GM18511 (cell line): ENCODE data around the gene ATP1B1.

Experiments used
- ATAC-seq: cut with Tn5 transposase; IDR thresholded peaks from one replicate; pipeline ENCODE4 v1.9.1; 2021; ENCODE audit warnings: mild to moderate bottlenecking, moderate library complexity; ENCODE audit not compliant: unreplicated experiment

The ATP1B1 gene

GRCh38 chr1:169092399-169092798 is 14.1 kb upstream of the ATP1B1 start:
- no peak for ATAC-seq

DNA sequence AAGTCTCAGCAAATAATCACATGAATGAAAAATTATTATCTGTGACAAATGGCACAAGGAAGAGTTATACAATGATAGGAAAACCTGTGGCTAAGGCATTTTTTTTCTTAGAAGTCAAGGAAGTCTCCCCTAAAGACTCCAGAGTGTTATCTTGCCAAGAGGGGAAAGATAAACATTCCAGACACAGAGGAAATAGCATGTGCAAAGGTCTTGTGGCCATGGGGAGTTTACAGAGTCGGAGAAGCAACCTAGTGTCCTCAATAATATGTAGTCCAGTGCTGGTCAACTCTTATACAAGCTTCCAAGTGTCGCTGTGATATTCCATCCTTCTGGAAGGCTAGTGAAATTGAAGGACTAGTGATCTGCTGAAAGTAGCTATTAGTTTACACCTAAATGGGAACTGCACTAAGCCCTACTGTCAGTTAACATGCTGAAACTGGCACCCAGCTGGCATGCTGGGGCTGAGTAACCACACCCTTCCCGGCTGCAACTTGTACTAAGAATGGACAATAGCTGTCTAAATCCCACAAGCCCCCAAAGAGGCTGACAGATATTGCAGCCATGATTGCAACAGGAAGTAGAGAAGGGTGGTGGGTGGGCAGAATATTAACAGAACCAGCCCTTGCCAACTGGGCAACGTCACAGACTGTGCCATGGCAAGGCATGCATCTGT is 11.5 kb upstream of the ATP1B1 start:
- ATAC-seq: no peak

DNA sequence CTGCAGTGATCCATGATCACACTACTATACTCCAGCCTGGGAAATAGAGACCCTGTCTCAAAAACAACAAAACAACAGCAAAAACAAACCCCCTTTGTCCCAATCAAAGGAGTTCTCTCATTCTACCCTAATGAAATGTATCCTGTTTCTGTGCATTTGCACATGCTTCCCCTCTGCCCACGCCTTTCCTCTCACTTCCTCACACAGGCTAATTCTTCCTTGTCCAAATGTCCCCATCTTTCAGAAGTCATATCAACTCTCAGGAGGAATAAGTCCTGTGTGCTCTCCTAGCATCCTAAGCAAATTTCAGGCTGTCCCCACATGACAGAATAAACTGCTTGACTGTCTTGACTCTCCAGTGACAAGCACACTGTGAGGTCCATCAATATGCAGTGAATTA is 8.1 kb upstream of the ATP1B1 start:
- ATAC-seq: no peak

DNA sequence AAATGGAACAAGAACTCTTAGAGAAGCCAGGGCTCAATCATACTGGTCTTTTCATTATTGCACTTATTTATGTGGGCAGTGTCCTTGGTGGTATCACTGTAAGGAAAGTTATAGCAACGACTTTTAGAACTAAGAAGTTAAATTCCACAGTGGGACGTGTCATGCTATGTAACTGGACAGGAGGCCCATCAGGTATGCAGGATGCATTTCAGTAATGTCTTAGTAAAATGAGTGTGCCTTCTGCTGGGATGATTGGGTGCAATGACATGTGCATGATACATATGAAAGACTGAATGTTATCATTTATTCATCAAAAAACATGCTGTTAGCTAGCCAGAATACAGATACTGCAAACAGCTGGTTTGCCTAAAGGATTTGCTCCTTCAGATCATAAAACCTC is 6.9 kb upstream of the ATP1B1 start:
- ATAC-seq: no peak

DNA sequence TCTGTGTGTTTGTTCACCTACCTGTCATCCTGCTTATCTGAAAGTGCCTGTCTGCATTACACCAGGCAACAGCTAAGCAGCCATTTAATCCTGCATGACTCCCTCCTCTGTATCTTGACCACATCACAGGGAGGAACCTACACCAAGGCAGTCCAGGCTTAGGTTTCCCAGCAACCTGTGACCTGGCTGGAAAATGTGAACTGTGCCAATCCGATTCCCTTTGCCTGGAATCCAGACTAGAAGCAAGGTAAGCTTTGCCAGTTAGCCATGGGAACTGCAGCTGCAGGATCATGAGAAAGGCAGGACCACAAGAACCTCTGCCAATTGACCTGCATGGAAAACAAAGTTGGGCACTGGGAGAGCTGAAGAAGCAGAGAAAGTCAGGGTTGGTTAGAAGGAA is 6.3 kb upstream of the ATP1B1 start:
- ATAC-seq: no peak

GRCh38 chr1:169100651-169101088 is 5.8 kb upstream of the ATP1B1 start:
- no peak for ATAC-seq

DNA sequence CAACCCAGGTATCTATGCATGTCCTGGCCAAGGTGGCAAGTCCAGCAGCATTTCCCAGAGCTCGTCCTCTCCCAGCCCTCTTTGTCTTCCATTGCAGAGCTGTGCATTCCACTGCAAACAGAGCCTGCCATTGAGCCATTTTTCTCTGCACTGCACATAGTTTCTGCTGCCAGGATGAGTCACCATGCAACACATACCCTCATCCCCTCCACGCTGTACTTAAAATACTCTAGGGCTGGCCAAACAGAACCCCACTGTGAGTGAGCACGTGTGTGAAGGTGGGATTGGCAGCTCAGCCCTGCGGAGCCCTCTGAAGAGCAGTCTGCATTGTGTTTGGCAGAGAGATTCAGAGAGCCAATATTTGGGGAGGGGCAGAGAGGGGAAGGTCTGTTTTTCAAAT is 3.9 kb upstream of the ATP1B1 start:
- no peak for ATAC-seq

DNA sequence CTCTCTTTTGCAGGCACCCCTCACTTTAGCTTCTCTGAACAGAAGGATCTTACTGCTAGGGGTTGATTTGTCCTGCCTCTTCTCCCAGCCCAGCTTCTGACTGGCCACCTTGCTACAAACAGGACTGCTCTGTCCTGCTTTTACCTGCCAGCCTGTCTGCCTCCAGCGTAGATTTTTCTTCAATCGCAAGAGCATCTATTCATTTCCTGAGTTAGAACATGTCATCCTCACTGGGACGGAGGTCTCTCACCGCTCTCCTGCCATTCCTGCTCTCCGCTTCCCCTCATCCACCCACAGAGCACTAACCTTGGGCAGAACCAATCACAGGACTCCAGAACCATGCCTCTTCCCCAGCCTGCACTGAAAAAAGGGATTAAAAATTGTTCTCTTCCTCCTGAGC is 3.5 kb upstream of the ATP1B1 start:
- ATAC-seq: no peak

DNA sequence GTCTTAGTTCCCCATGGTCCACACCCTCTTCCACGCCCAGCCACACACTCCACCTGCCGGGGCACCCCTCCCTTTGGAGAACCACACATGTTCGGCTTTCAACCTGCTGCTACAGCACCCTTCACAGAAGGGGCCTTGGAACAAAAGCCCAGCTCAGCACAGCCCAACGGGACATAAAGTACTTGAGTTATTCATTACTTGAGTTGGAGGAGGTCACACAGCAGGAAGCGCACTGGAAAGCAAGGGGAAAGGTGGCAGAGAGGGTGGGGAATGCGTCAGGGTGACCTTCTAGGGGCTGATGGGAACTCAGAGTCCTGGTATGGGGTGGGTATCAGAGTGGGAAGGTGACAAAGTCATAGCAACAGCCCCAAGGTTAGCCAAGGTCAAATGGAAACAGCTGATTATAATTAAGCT is 3.0 kb upstream of the ATP1B1 start:
- no peak for ATAC-seq

DNA sequence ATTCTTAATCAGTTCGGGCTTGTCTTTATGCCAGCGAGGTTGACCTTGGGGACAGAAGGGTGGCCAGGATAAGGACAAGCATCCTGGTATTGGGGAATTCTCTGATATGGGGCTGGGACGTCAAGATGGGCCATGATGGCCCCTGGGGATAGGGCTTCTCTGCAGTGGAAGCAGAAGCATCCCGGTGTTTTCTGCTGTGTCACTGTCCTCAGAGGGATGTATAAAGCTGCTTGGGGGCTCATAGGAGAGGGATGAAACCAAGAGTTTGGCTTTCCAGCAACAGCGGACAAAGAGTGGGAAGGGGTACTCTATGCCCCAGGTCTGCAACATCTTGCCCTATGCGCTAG is 1.4 kb upstream of the ATP1B1 start:
- no peak for ATAC-seq

DNA sequence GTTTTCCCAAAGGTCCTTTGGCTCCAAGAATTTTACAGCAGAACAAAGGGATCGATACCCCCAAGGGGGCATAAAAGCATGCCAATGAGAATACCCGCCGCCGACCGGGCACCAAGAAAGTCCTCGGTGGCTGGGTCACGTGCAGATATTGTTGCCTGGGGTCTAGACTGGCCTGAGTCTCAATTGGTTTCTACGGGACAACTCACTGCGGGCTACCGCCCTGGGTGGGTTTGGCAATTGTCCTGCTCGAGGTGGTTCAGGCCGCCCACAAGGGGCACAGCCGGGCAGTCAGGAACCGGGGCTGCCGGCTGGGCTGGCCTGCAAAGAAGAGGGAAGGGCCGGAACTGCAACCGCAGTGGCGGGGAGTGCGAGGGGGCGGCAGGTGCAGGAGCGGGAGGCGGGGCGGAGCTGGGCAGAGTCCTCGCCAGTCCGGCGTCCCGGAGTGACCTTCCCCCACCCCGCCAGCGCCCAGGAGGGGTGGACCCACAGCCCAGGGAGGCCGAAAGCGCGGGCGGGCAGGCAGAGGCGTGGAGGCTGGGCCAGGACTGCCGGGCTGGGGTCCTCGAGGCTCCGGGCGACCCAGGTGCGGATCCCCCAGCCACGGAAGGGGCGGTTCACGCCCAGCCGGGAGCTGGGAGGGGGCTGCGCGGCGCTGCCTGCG is 926 bp upstream of the ATP1B1 start:
- peak; percentile 42 for ATAC-seq

DNA sequence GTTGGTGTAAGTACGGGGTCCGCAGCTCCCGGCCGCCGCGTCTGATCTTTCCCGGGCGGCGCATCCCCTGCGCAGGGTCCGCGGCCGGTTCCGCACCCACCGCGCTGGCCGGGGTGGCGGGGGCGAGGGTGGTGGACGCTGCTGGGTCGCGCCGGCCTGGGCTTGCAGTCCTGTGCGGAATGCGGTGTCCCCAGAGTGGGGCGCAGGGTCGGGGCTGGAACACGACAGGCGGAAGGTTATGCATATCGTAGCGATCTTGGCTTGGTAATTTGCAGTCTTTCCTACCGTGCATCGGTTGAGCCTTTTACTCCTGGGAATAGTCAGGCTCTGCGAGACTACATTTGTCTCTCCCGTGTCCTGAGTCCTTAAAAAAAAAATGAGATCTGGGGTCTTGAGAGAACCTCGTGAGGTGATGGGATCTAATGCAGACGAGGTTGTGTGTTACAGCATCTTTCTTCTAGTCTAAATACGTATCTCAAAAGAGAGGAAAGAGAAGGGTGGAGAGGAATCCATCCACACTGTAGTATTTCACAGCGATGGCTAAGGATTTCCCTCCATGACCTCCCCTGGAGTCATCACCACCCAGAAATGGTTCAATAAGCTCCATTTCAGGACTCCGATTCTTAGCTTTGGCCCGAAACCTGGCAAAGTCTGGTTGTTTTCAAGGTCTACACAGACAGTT is 572 bp downstream of the ATP1B1 start:
- no peak for ATAC-seq

- ATAC-seq: no peak
Observed at GRCh38 chr1:169107603-169108208, 1.2 kb downstream of the ATP1B1 start.

- ATAC-seq: no peak
Observed at GRCh38 chr1:169108223-169108622, 1.7 kb downstream of the ATP1B1 start.

DNA sequence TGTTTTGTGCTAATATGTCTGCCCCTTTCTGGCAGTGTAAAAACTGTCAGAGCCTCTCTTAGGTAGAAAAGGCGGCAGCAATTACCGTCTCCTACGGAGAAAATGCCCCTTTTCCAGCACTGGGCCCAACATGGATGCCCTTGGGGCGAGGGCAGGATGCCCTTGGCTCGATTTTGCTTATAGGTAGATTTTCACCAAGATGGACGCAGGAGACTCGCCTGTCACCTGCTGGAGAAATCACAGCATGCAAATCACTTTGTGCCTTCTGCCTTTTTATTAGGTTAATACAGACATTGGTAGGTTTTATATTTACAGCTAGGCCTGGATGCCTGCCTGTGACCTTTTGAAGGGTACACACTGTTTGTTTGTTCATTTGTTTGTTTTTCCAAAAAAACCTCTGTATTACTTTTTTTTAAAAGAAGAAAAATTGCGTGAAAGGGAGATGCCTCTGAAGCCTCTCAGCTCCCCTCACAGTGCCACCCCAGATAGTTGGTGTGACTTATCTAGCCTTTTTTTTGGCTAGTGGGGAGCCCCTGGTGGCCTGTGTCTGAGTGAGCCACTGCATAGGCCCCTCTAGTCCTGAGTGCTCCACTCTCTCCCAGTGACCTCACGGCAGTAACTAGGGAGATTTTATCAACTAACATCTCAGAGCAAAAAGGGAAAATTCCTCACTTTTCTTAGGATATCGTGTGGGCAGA is 2.5 kb downstream of the ATP1B1 start:
- ATAC-seq: peak; percentile 17

GRCh38 chr1:169109561-169110134 is 3.2 kb downstream of the ATP1B1 start:
- ATAC-seq: no peak

GRCh38 chr1:169110236-169110635 is 3.7 kb downstream of the ATP1B1 start:
- no peak for ATAC-seq

GRCh38 chr1:169110689-169111447 is 4.4 kb downstream of the ATP1B1 start:
- ATAC-seq: no peak

- ATAC-seq: no peak
Observed at GRCh38 chr1:169111472-169111871, 5.0 kb downstream of the ATP1B1 start.

DNA sequence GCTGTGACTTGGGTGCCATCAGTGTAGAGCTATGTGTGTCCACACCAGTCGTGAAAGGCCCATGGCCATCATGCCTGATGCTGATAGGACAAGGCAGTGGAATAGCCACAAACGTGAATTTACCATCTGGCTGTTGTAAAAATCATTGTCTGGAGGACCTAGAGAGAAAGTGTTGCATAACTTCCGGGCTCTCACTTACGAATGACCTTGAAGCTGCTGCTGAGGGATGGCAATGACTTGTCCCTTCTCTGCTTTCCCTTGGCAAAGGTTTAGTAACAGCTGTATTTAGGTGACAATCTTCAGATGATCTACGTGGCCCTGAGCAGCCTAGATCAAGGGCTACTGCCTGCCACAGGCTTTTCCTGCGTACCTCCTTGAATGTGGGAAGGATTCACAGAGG is 5.8 kb downstream of the ATP1B1 start:
- ATAC-seq: no peak
